Thoracic aorta (tissue), 2 donors: Measurements from ENCODE around the gene KIAA0408. TPM values are rescaled to one million over a fixed set of nuclear protein-coding genes. Genes with fewer than 3 reads are reported as not detected.

Experiments
- ATAC-seq: fragments of 150-250 bp; one replicate; pipeline ENCODE4 v1.8.0; 2017; ENCODE audit warnings: low read depth; ENCODE audit not compliant: insufficient number of reproducible peaks, low FRiP score
- DNase-seq: peaks from one replicate; pipeline ENCODE4 v3.0.0-alpha.2; 2020; ENCODE audit warnings: low spot score
- H3K27ac ChIP-seq, 2 donors: fragments of 200-600 bp; sonication (generic); 1 replicate in 1 of 2; 2 replicates in 1 of 2; pipeline ENCODE4 v1.5.1; 2016; ENCODE audit warnings: mild to moderate bottlenecking in 2 of 2, moderate library complexity in 2 of 2
- H3K27me3 ChIP-seq: fragments of 200-600 bp; sonication (generic); replicated peaks from 2 replicates; pipeline ENCODE4 v1.6.0; 2016; ENCODE audit warnings: mild to moderate bottlenecking; ENCODE audit not compliant: insufficient read depth
- H3K36me3 ChIP-seq: fragments of 200-600 bp; sonication (generic); one replicate; pipeline ENCODE4 v1.5.1; 2016
- H3K4me1 ChIP-seq, 2 donors: fragments of 200-600 bp; sonication (generic); 1 replicate in 1 of 2; 2 replicates in 1 of 2; pipeline versions ENCODE4 v1.5.1 to v1.6.0; 2016; ENCODE audit warnings: low read depth in 2 of 2, mild to moderate bottlenecking in 1 of 2; ENCODE audit not compliant: control insufficient read depth in 1 of 2
- H3K4me3 ChIP-seq: fragments of 200-600 bp; sonication (generic); 2 replicates; pipeline ENCODE4 v1.5.1; 2016; ENCODE audit warnings: mild to moderate bottlenecking
- H3K9me3 ChIP-seq: fragments of 200-600 bp; sonication (generic); 2 replicates; pipeline ENCODE4 v1.5.1; 2016
- CTCF ChIP-seq: fragments of 200-600 bp; sonication (generic); IDR thresholded peaks from one replicate; pipeline ENCODE4 v1.5.1; 2019; ENCODE audit warnings: antibody characterized with exemption
- total RNA-seq, 2 donors: library from RNA; depleted of rRNA; stranded (reverse); fragments of >200 nt; gene quantifications; one replicate each; pipeline versions ENCODE4 v1.1.0 to v1.2.3, GENCODE V29; 2016

KIAA0408 gene
- total RNA-seq, 2 donors from 2014 or later, result 0.68 to 4.7 TPM

GRCh38 chr6:127458222-127458621 is 967 bp downstream of the KIAA0408 start:
- TF ChIP-seq CTCF, result no peak
- DNase-seq (no peak), ATAC-seq (no peak)
- H3K4me1 ChIP-seq, result peaks cover 15 to 36% of the 10 kb centered on the region in 2 donors
- H3K4me3 ChIP-seq, result peak overlapping the region; percentile 53
- no peaks in the 10 kb centered on the region for H3K36me3 ChIP-seq
- no peaks in the 10 kb centered on the region for H3K27me3 ChIP-seq
- peak overlapping the region in 1 of 2 donors; percentile 45 for H3K27ac ChIP-seq
- no peaks in the 10 kb centered on the region for H3K9me3 ChIP-seq

GRCh38 chr6:127457456-127458064 is 1.6 kb downstream of the KIAA0408 start:
- no peak overlapping the region for H3K4me3 ChIP-seq
- H3K27me3 ChIP-seq, result no peaks in the 10 kb centered on the region
- H3K36me3 ChIP-seq, result no peaks in the 10 kb centered on the region
- peaks cover 11 to 30% of the 10 kb centered on the region in 2 donors for H3K4me1 ChIP-seq
- no peaks in the 10 kb centered on the region for H3K9me3 ChIP-seq
- ATAC-seq (no peak), DNase-seq (no peak)
- no peak overlapping the region for H3K27ac ChIP-seq
- TF ChIP-seq CTCF, result no peak

GRCh38 chr6:127456465-127456864 is 2.7 kb downstream of the KIAA0408 start:
- Histone ChIP-seq H3K9me3 (no peaks in the 10 kb centered on the region), H3K36me3 (no peaks in the 10 kb centered on the region), H3K4me1 (peaks cover 11 to 29% of the 10 kb centered on the region in 2 donors), H3K27me3 (no peaks in the 10 kb centered on the region), H3K27ac (no peak overlapping the region), H3K4me3 (no peak overlapping the region)
- no peak for DNase-seq
- no peak for ATAC-seq
- no peak for TF ChIP-seq CTCF

- Histone ChIP-seq H3K27ac (no peak overlapping the region), H3K36me3 (no peaks in the 10 kb centered on the region), H3K27me3 (no peaks in the 10 kb centered on the region), H3K4me1 (peaks cover 7 to 23% of the 10 kb centered on the region in 2 donors), H3K4me3 (no peak overlapping the region), H3K9me3 (no peaks in the 10 kb centered on the region)
- ATAC-seq, result no peak
- no peak for DNase-seq
- no peak for TF ChIP-seq CTCF
Measured at GRCh38 chr6:127453845-127454619, 5.2 kb downstream of the KIAA0408 start.

GRCh38 chr6:127452803-127453202 is 6.4 kb downstream of the KIAA0408 start:
- H3K9me3 ChIP-seq, result no peaks in the 10 kb centered on the region
- no peak for TF ChIP-seq CTCF
- H3K4me1 ChIP-seq, result peaks cover 3 to 13% of the 10 kb centered on the region in 2 donors
- no peak for DNase-seq
- H3K27me3 ChIP-seq, result no peaks in the 10 kb centered on the region
- no peaks in the 10 kb centered on the region for H3K36me3 ChIP-seq
- no peak overlapping the region for H3K27ac ChIP-seq
- no peak for ATAC-seq
- H3K4me3 ChIP-seq, result no peak overlapping the region
